ENCODE measurements around the gene GET4. TPM values are rescaled to one million over a fixed set of nuclear protein-coding genes. Genes with fewer than 3 reads are reported as not detected.

GET4 gene
- total and polyA plus RNA-seq, 2 of the 4 experiments (the other 2 are of a cell fraction) = 11.3 to 30.9 TPM

GRCh38 chr7:885261-885892 is 9.0 kb downstream of the GET4 start:
- CTCF ChIA-PET = no interaction called here
- no peak for DNase-seq
- no peak overlapping the region for H4K91ac ChIP-seq (ENCODE audit: insufficient read depth, low read depth, low read length)
- H3K14ac ChIP-seq (replicated peaks; ENCODE audit: low read depth, low read length) = no peak overlapping the region
- H3K56ac ChIP-seq (ENCODE audit: extremely low read depth, insufficient read depth, low read length) = no peak overlapping the region
- intact Hi-C loops (cut with micrococcal nuclease) = no loop called here
- no peak overlapping the region for H2AK5ac ChIP-seq (ENCODE audit: low read depth, low read length)
- no TSS peak for BruUV-seq (replicated peaks)
- H2AFZ ChIP-seq (replicated peaks; ENCODE audit: low read length, poor library complexity) = no peak overlapping the region
- no peak overlapping the region for H3K18ac ChIP-seq (ENCODE audit: low read depth, low read length)
- no peak overlapping the region for H2BK15ac ChIP-seq (ENCODE audit: low read depth, low read length)
- no peaks in the 10 kb centered on the region for H3K4me1 ChIP-seq (ENCODE audit: control insufficient read depth, insufficient read depth, low read length)
- no peak for ATAC-seq (ENCODE audit: low read depth)
- TF ChIP-seq NFE2L2 (IDR thresholded peaks at IDR 0.05; ENCODE audit: low read depth, low read length) = no peak
- H3K79me1 ChIP-seq (ENCODE audit: low read depth in 1 of 2, low read length in 2 of 2) = peaks cover 8 to 74% of the 10 kb centered on the region in 2 experiments
- H3K9ac ChIP-seq (ENCODE audit: low read depth, low read length) = no peak overlapping the region
- POLR2A ChIA-PET (ENCODE audit: unreplicated experiment) = no interaction called here
- peaks cover 19% of the 10 kb centered on the region for H3K36me3 ChIP-seq (ENCODE audit: control insufficient read depth, insufficient read depth, low read length)
- no peak overlapping the region for H3K4me3 ChIP-seq (ENCODE audit: insufficient read depth, low read depth, low read length)
- no peak overlapping the region for H2BK20ac ChIP-seq (ENCODE audit: low read depth, low read length)
- no peak overlapping the region for H3K4me2 ChIP-seq (ENCODE audit: low read depth, low read length)
- dilution Hi-C loops (cut with HindIII; ENCODE audit: low sequenced_read_pairs, unreplicated experiment) = no loop called here
- no peak overlapping the region for H3K4ac ChIP-seq (ENCODE audit: low read depth, low read length)
- H2BK5ac ChIP-seq (ENCODE audit: low read depth, low read length, poor library complexity, severe bottlenecking) = no peak overlapping the region
- no peak overlapping the region for H2BK120ac ChIP-seq (ENCODE audit: low read depth, low read length)
- H3K9me1 ChIP-seq (ENCODE audit: insufficient read depth, low read length) = peaks cover 4% of the 10 kb centered on the region
- H4K20me1 ChIP-seq (ENCODE audit: insufficient read depth, low read length) = peaks cover 59% of the 10 kb centered on the region
- no peaks in the 10 kb centered on the region for H3K27me3 ChIP-seq (ENCODE audit: control insufficient read depth, insufficient read depth, low read length)
- no peak overlapping the region for H3K23ac ChIP-seq (ENCODE audit: low read depth, low read length)
- H4K5ac ChIP-seq (ENCODE audit: low read depth, low read length) = no peak overlapping the region
- in situ Hi-C loops (cut with MboI; ENCODE audit: low sequenced_read_pairs) = no loop called here
- WGBS, 2 experiments (ENCODE audit: extremely low coverage in 2 of 2, insufficient read length in 1 of 2) = 89% methylated on average over 11 of the region's 25 CpGs; no CpG with 5 or more reads in 1 of the 2 experiments
- no peak overlapping the region for H3K27ac ChIP-seq (ENCODE audit: insufficient read depth, low read length)
- H2AK9ac ChIP-seq (replicated peaks; ENCODE audit: low read depth, low read length, poor library complexity) = no peak overlapping the region
- H4K8ac ChIP-seq (ENCODE audit: low read depth in 2 of 2, low read length in 2 of 2) = no peak overlapping the region
- no peaks in the 10 kb centered on the region for H3K9me3 ChIP-seq (ENCODE audit: control insufficient read depth, insufficient read depth, low read length)

Measured in IMR-90 (cell line).